HG02943 (cell line): ENCODE measurements around the gene ADNP.

Experiments
- ATAC-seq: cut with Tn5 transposase; IDR thresholded peaks from one replicate; pipeline ENCODE4 v1.9.1; 2021; ENCODE audit warnings: mild to moderate bottlenecking, low read depth, moderate library complexity; ENCODE audit not compliant: unreplicated experiment

ADNP gene

DNA sequence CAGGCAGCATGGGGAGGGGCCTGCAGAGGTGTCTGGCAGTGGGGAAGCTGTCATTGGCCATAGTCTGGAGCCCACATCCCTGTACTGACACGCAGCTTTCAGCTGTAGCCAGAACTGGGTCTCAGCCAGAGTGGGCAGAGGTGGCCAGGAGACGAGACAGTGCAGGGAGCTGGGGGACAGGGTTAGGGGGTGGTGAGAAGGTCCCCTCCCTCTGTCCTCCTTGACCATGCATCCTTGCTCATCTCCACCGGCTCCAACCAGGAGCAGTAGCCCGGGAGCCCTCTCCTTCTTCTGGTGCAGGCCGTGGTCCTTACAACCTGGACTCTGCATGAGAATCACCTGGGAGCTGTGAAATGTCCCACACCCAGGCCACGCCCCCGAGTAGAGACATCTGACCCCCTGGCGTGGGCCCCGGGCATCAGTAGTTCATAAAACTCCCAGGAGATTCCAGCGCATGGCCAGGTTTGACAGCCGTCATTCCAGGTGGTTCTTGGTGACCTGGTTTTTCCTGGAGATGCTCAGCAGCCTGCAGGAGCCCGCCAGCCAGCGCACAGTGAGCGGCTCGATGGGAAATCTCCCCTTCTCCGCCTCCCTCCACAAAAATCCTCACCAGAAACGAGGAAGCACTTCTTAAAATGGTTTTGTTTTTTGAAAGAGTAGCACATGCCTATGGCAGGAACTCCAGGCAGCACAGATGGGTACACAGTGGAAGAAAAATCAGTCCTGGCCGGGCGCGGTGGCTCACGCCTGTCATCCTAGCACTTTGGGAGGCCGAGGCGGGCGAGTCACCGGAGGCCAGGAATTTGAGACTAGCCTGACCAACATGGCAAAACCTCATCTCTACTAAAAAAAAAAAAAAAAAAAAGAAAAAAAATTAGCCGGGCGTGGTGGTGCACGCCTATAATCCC lies 56.2 kb downstream of the ADNP start:
- ATAC-seq, result no peak

DNA sequence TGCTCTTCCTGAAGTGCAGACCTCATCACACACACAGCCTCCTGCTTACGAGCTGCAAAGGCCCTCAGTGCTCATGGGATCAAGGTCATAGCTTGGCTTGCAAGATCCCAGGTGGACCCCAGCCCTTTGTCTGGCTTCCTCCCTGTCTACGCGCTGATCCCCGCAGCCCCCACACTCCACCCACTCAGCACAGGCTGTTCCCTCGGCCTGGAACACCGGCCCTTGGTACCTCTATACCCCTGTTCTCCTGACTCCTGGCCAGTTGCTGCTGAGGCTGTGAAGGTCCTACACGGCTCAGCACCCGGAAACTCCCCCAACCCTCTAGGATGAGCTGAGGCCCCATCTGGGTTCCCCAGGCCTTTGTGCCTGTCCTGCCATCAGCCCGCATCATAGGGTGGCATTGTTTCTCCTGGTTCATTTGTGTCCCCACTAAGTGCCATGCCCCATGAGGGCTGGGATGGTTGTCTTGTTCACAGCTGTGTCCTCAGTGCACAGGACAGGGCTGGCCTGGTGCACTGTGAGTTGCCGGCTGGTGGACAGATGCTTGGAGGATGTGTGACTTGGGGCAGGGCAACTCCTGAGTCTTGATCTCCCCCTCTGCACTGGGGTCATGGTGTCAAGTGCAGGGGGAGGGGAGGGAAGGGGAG lies 57.0 kb downstream of the ADNP start:
- ATAC-seq, result no peak

DNA sequence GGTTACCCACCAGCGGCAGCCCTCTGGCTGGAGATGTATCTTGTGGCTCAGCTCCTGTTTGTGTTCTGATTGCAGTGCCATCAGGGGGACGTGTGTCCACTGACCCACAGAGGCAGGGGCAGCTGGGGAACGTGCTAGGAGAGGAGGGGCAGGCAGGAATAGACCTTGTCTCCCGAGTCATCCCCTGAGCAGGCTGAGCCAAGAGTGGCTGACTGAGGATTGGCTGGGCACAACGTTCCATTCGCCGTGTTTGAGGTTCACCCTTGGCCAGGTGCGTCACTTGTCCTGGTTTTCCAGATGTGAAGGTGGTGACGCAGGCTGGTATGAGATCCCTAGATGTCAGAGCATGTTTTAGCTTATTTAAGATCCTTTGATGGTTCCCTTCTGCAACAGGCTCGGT lies 57.7 kb downstream of the ADNP start:
- no peak for ATAC-seq

DNA sequence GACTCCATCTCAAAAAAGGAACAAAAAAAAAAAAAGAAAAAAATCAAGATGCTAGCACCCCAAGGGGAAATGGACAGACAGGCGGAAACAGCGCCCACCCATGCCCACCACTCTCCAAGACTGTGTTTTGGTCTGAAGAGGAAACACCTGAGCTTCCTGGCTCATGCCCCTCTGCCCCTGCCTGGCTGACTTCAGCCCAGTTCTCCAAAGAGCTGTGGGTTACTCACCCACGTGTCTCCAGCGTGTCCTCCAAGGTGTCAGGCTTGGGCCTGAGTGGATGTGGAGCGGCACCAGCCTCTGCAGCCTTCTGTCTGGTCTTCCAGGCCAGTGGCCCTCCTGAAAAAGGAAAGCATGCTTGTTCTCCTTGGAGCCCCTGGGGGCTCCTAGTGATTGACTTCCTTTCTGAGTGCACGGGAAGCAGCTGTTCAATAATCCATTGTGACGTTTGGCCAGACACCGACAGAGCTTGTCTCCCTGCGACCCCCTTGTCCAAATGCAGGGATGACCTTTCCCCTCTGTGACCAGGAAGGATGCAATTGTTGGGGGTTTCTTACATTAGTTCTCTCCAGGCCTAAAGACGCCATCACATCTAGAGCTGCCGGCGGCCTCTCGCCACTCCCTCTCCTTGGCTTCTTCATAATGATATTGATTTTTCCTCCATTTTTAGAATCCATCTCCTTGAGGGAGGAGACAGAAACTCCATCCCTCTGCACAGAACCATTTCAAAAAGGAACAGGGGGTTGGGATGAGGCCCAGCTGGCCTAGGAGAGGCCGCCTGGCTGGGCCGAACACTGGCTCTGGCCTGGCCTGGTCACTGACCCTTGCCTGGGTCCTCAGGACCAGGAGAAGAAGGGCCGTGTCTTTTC lies 58.4 kb downstream of the ADNP start:
- no peak for ATAC-seq

DNA sequence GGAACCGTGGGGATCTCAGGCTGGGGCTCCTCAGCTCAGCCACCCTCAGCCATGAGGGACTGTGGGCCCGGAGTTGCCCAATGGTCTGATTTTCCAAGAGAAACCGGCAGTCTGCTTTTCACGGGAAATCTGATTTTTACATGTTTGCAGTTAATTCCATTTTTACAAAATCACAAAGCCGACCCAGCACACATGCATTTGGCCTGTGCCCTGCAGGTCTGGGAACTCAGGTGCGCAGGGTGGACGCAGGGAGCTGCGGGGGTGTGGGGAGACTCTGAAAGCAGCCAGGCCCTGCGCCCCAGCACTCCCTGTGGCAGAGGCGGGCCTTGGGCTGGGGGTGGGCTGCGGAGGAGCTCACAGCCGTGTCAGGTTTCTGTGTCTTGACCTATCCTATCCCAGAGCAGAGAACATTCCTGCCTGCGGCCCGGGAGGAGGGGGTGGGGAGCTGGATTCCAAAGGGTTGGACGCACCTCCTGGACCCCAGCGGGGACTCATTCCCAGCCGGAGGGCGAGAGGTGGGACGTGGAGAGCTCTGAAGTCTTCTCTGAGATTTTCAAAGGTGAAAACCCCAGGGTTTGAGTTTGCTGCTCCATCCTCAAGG lies 60.6 kb downstream of the ADNP start:
- no peak for ATAC-seq

DNA sequence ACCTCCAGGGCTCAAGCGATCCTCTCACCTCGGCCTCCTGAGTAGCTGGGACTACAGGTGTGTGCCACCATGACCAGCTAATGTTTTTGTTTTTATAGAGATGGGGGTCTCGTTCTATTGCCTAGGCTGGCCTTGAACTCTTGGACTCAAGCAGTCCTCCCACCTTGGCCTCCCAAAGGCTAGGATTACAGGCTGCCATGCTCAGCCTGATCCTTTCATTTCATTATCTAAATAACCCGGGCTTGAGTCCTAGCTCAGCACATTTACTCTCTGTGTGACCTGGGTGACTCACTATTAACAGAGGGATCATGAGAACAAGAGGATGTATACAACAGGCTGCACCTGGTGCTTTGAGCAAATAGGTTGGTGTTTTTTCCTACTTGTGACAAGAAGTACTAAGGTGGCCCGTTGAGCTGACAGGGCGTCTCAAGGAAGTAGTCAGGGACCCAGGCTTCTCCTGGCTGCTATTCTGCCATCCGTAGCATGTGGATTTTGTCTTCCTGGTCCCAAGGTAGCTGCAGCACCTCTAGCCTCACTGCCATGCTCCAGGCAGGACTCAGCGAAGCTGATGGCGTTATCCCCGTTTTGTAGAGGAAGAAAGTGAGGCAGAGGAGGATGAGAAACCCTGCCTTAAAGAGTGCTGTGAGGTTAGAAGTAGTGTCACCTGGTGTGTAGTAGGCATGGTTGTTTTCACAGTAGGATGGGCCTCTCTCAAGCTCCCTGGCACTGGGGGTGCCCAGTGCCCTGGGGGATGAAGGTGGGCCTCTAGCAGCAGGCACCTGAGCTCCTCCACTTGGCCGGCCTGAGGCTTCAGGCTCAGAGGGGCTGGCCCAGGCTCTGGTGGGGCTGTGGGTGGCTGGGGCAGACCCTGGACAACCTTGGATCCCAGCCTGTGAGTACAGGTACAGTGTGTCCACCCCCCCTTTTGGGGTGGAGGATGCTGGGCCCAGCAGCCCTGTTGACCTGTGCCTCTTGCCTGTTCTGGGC lies 62.4 kb downstream of the ADNP start:
- ATAC-seq, result no peak

DNA sequence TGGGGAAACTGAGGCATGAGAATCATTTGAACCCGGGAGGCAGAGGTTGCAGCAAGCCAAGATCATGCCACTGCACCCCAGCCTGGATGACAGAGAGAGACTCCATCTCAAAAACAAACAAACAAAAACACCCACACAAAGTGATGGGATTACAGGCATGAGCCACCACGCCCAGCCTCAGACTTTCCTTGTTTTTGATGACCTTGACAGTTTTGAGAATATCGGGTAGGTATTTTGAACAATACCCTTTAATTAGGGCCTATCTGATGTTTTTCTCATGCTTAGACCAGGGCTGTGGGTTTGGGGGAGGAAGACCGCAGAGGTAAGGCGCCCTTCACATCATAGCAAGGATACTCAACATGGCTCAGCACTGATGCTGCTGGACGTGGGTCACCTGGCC lies 63.4 kb downstream of the ADNP start:
- ATAC-seq, result no peak

DNA sequence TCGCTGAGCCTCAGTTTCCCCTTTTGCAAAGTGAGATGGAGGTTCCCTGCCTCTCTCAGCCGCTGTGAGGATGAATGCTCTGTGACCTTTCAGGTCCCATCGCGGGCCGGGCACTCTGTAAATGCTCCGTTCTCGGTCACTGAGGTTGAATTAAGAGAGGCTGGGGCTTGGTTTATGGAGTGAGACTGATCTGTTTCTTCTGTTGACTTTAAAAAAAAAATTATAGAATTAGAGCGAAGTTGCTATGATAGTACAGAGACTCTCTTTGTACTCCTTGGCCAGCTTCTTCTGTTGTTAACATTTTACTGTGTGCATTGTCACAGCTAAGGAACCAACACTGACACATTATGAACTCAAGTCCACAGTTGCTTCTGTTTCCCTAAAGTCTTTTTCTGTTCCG lies 64.4 kb downstream of the ADNP start:
- no peak for ATAC-seq

DNA sequence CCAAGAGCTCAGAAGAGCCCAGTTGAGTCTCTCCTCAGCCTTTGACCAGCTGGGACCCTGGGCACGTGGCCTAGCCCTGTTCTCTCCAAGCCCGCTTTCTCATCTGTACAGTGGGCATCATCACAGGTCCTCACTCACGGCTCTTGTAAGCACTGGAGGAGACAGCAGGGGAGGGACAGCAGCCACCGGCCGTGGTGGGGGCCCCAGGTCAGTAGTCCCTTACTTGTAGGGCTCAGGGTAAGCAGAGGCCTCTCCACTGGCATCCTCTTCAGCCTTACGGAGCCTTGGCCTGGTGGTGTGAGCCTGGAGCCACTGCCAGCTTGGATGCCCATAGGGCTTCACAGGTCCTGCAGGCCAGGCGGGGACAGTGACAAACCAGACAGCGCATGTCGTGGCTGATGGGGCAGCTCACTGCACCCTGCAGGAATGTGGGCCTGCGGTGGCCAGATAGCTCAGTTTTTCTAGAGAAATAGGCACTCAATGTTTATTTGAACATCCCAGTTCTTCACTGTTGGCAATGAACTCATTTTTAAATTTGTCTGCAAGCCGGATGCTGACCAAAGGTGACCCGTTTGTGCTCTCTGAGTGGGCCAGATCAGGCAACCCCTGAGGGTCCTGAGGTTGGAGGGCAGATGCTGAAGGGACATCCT lies 65.1 kb downstream of the ADNP start:
- no peak for ATAC-seq

DNA sequence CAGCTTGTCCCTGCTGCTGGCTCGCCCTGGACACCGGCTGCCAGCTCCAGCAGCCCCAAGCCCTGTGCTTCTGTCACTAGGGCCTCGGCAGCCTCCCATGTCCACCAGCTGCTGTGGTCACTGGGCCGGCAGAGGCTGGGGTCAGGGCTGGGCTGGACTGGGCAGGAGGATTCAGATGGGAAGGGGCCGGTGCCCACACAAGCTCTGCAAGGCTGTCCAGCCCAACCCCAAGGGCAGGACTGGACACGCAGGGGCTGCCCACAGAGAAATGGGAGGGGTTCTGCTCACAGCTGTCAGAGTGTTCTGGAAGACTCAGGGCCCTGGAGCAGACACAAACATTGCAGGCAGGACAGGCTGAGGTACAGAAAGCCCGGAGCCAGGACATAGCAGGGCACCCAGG lies 65.6 kb downstream of the ADNP start:
- ATAC-seq, result no peak

DNA sequence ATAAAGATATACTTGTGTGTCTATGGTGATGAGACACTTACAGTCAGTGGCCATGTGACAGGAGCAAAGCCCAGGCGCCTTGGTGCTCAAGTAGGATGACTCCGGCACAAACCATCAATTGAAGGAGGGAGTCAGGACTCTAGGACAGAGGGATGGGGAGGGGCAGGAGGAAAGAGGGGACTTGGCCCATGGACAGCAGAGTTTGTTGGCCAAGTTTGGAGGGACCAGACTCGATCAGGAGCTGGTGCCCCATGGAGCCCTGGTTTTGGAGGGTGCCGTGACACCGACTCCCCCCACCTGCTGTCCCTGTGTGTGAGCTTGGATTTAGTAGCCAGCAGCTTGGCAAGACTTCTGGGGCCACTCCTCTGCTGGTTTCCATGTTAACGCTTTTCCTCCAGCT lies 66.1 kb downstream of the ADNP start:
- no peak for ATAC-seq

DNA sequence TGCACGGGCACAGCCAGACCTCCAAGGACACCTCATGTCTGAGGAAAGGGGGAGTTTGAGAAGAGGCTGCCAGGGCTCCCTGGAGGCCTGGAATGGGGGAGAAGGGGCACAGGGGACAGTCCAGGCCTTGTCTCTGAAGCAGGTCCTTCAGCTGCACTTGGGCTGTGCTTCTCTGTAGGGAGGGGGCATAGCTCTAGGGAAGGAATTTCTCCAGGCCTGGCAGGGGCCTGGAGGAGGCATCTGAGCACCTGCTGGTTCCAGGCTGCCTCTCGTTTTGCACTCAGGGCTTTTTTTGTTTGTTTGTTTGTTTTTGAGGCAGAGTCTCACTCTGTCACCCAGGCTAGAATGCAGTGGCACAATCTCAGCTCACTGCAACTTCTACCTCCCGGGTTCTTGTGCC lies 68.7 kb downstream of the ADNP start:
- no peak for ATAC-seq

DNA sequence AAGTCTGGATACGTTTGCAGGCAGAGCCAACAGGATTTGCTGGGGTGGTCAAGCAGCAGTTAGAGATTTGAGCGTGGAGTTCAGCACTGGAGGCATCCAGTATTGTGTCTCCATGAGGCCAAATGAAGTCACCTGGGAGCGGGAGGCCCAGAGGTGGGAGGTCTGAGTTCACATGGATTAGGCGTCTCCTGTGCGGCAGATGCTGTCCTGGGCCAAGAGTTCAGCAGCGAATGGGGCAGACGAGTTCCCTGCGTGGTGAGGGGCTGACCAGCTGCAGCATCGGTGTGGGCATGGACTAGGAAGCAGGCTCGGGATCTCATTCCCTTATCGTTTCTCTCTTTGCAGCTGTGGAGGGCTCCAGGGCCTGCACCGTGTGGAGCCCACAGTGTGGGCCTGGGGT lies 70.2 kb downstream of the ADNP start:
- ATAC-seq, result no peak

DNA sequence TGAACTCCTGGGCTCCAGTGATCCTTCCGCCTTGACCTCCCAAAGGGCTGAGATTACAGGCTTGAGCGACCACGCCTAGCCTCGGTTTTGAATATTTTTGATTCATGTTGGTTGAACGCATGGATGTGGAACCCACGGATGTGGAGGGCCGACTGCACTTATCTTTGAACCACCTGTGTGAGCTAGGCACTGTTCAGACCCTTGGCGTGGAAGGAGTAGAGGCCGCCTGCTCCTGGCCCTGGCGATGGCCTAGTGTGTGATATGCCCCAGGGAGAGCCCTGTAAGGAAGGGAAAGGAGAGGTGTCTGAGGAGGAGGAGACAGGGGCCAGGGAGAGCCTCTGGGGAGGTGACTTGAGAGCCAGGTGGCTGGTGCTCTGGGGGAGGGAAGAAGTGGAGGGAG lies 72.1 kb downstream of the ADNP start:
- ATAC-seq, result no peak

DNA sequence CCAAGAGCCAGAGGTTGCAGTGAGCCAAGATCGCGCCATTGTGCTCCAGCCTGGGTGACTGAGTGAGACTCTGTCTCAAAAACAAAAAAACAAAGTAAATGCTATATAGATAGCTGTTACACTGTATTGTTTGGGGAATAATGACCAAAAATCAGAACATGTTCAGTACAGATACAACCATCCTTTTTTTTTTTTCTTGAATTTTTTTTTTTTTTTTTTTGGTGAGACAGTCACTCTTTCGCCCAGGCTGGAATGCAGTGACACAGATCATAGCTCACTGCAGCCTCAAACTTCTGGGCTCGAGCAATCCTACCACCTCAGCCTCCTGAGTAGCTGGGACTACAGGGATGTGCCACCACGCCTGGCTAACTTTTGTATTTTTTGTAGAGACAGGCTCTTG lies 72.7 kb downstream of the ADNP start:
- ATAC-seq, result no peak

DNA sequence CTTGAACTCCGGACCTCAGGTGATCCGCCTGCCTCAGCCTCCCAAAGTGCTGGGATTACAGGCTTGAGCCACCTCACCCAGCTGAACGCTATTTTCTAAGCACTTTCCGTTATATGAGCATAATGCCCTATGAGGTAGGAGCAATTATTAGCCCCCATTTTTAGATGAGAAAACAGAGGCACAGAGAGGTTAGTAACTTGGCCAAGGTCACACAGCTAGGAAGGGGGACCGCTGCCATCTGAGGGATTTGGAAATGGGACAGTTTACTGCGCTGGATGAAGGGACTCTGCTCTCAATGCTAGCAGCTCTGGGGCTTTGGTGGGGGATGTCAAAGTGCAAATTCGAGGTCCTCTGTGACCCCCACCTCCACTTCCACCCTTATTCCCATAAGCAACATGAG lies 73.9 kb downstream of the ADNP start:
- no peak for ATAC-seq

DNA sequence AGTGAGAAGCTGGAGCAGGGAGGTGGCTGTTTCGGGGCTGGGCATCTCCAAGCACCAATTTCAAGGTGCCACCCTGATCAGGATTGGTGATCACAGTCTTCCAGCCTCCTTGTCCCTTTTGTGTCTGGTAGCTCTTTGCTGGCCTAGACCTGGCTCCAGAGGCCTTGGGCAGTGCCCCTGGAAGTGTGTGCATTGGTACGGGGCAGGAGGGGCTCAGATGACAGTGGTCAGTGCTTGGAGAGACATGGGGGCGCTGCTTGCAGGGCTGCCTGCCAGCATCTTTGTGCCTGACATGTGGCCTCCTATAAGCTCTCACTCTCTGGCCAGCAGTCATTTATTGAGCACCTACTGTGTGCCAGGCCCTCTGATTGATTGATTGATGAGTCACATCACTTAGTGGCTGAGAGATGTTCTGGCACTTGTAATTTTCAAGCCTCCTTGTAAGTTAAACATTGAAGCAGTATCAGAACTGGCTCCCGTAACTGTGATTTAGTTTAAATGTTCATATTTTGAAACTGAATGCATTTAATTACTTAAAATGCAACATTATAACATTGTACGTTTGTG lies 74.7 kb downstream of the ADNP start:
- ATAC-seq, result no peak

DNA sequence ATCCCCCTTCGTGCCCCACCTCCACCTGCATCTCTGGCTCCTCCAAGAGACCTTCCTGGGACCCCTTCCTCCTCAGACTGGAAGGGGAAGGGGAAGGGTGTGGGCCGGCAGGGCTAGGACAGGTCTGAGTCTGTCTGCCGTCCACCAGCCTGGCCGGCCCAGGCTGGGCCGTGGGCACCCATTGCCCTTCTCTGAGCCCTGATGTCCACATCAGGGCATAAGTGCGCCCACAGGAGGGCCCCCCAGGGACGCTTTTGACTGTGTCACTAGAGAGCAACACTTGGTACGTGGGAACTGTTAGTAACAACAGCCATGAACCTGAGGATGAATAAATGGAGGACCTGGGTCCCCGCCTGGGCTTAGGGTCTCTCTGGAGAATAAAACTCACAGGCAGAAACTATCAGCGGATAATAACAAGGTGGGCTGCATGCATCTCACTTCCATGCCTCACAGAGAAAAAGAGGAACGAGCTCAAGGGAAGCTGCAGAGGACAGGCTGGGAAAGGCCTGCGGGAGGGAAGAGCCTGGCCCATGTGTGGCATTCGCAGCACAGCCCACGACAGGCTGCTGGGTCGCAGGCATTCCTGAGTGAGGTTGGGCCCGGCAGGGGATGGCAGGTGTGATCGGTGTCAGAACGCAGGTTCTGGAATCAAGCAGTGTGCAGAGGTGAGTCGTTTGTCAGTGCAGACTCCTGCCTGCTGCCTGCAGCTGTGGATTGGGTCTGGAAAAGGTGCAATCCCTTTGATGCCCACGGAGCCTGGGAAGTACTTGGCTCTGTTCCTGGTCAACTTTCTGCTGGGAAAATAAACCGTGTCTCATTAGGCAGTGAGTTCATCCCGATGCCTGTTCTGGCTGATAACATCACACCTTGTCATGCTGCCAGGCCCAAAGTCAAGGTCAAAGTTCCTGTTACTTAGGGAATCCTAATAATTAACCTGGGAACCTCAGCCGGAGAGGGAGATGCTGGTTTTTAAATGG lies 75.5 kb downstream of the ADNP start:
- ATAC-seq, result no peak
